ENCODE measurements around the gene LIPC.

- TF ChIP-seq EZH2 (IDR thresholded peaks at IDR 0.05; ENCODE audit: insufficient read depth, poor library complexity, severe bottlenecking) (no peak), EZH2phosphoT487 (IDR thresholded peaks at IDR 0.05; ENCODE audit: insufficient read depth, low read depth) (no peak)
These were observed 91.8 kb downstream of the LIPC start for GRCh38 chr15:58523634-58524033.

Measured in GM23248 (cell line).